Endothelial cell of umbilical vein (primary cell): Measurements from ENCODE around the gene MTA2. TPM values are rescaled to one million over a fixed set of nuclear protein-coding genes. Genes with fewer than 3 reads are reported as not detected.

Experiments used
- BruUV-seq: library from RNA; stranded (reverse); fragments of 400-500 nt; replicated peaks from 2 replicates; lab custom pipeline; 2021; lab: Mats Ljungman, UMichigan
- CTCF ChIA-PET: fragments of 300-600, 350-600 bp; sonication (Branson Sonifier 250); formaldehyde crosslinking; loops from one replicate; lab custom pipeline; 2021; ENCODE audit warnings: antibody characterized with exemption, inconsistent platforms; lab: Charles Lee
- POLR2A ChIA-PET: fragments of 300-600, 350-600 bp; sonication (Branson Sonifier 250); formaldehyde crosslinking; loops from one replicate; lab custom pipeline; 2021; ENCODE audit warnings: antibody characterized with exemption, inconsistent platforms; lab: Charles Lee
- DNase-seq: peaks from one replicate; pipeline ENCODE4 v3.0.0-alpha.2; 2011; ENCODE audit warnings: low read depth, low spot score
- FAIRE-seq: peaks from 2 replicates; lab custom pipeline; 2011; peaks lifted over from hg19 to GRCh38; lab: Jason Lieb, UNC
- H2AFZ ChIP-seq: 2 replicates; pipeline ENCODE4 v1.6.0; 2012; ENCODE audit warnings: low read depth, low read length, control low read depth, inconsistent platforms
- H3K27ac ChIP-seq: 2 replicates; pipeline ENCODE4 v1.5.1; 2011; ENCODE audit warnings: low read depth, mild to moderate bottlenecking, control low read depth, low read length, moderate library complexity; ENCODE audit not compliant: insufficient read depth
- H3K27me3 ChIP-seq, 2 experiments: 2 replicates each; pipeline versions ENCODE4 v1.6.0 to v1.6.1; 2011; ENCODE audit warnings: low read length in 2 of 2, mixed read lengths in 1 of 2; ENCODE audit not compliant: control insufficient read depth in 2 of 2, insufficient read depth in 2 of 2
- H3K36me3 ChIP-seq, 2 experiments: 2 replicates in 1 of 2; 3 replicates in 1 of 2; pipeline ENCODE4 v1.5.1; 2011; ENCODE audit warnings: low read length in 2 of 2, mild to moderate bottlenecking in 1 of 2, moderate library complexity in 1 of 2; ENCODE audit not compliant: control insufficient read depth in 2 of 2, insufficient read depth in 2 of 2; ENCODE audit errors: extremely low read depth in 1 of 2
- H3K4me1 ChIP-seq: 3 replicates; pipeline ENCODE4 v1.5.1; 2011; ENCODE audit warnings: mild to moderate bottlenecking, low read length; ENCODE audit not compliant: control insufficient read depth, insufficient read depth; ENCODE audit errors: extremely low read depth
- H3K4me2 ChIP-seq: 2 replicates; pipeline ENCODE4 v1.6.1; 2011; ENCODE audit warnings: low read length, control low read depth, mixed read lengths; ENCODE audit not compliant: insufficient read depth
- H3K4me3 ChIP-seq, 3 experiments: fragments of 200-600 bp in 1 of 3; sonication (generic), shearing (Covaris generic) in 1 of 3; replicated peaks in 1 of 3; 2 replicates each; pipeline ENCODE4 v1.5.1; 2011 to 2016; ENCODE audit warnings: control low read depth in 3 of 3, low read length in 3 of 3, mild to moderate bottlenecking in 2 of 3, inconsistent platforms in 1 of 3, low read depth in 1 of 3, moderate library complexity in 1 of 3; ENCODE audit not compliant: insufficient read depth in 1 of 3
- H3K79me2 ChIP-seq: 2 replicates; pipeline ENCODE4 v1.6.0; 2012; ENCODE audit warnings: low read length, inconsistent platforms; ENCODE audit not compliant: control insufficient read depth, insufficient read depth
- H3K9ac ChIP-seq: replicated peaks from 2 replicates; pipeline ENCODE3; 2011; ENCODE audit warnings: low read length, control low read depth; ENCODE audit not compliant: insufficient read depth; ENCODE audit errors: extremely low read depth
- H3K9me1 ChIP-seq: replicated peaks from 3 replicates; pipeline ENCODE4 v1.6.0; 2011; ENCODE audit warnings: mild to moderate bottlenecking, low read length; ENCODE audit not compliant: control insufficient read depth, insufficient read depth; ENCODE audit errors: extremely low read depth
- H3K9me3 ChIP-seq: replicated peaks from 2 replicates; pipeline ENCODE4 v1.5.1; 2012; ENCODE audit warnings: low read length, inconsistent platforms; ENCODE audit not compliant: control insufficient read depth, insufficient read depth
- H4K20me1 ChIP-seq: replicated peaks from 2 replicates; pipeline ENCODE3; 2011; ENCODE audit warnings: mild to moderate bottlenecking, low read length; ENCODE audit not compliant: control insufficient read depth, insufficient read depth; ENCODE audit errors: extremely low read depth
- CTCF ChIP-seq, 2 donors: IDR thresholded peaks; 1 replicate in 1 of 2; 2 replicates in 1 of 2; pipeline ENCODE4 v1.5.1; 2011; ENCODE audit warnings: low read length in 2 of 2, mild to moderate bottlenecking in 2 of 2, moderate library complexity in 2 of 2, control low read depth in 1 of 2, inconsistent platforms in 1 of 2, low read depth in 1 of 2; ENCODE audit not compliant: insufficient read depth in 1 of 2; ENCODE audit errors: extremely low read depth in 1 of 2
- EZH2 ChIP-seq: IDR thresholded peaks from 2 replicates; pipeline ENCODE4 v1.6.1; 2012; ENCODE audit warnings: borderline replicate concordance, low read depth, mild to moderate bottlenecking, moderate library complexity, low read length, inconsistent platforms; ENCODE audit not compliant: severe bottlenecking
- FOS ChIP-seq: IDR thresholded peaks from 2 replicates; pipeline ENCODE4 v1.6.1; 2011; ENCODE audit warnings: mild to moderate bottlenecking, low read length, moderate library complexity, borderline replicate concordance; ENCODE audit not compliant: insufficient read depth
- GATA2 ChIP-seq: IDR thresholded peaks from 2 replicates; pipeline ENCODE4 v1.7.0; 2011; ENCODE audit warnings: low read depth, mild to moderate bottlenecking, moderate library complexity, mixed read lengths, low read length; ENCODE audit not compliant: insufficient read length, insufficient read depth
- MAX ChIP-seq: IDR thresholded peaks from 2 replicates; pipeline ENCODE4 v1.6.1; 2011; ENCODE audit not compliant: insufficient read depth, insufficient read length
- MYC ChIP-seq: IDR thresholded peaks from one replicate; pipeline ENCODE4 v1.6.1; 2011; ENCODE audit warnings: mild to moderate bottlenecking, low read depth, low read length
- POLR2AphosphoS5 ChIP-seq: IDR thresholded peaks from 2 replicates; pipeline ENCODE4 v1.6.1; 2012; ENCODE audit warnings: low read depth, mild to moderate bottlenecking, control low read depth, low read length, moderate library complexity; ENCODE audit not compliant: insufficient read depth
- dilution Hi-C: fragments of 300-500 bp; cut with MboI; formaldehyde crosslinking; loops from one replicate; pipeline ENCODE4 v1.15.0; 2019; ENCODE audit warnings: low sequenced_read_pairs; ENCODE audit not compliant: extremely low pct_ligation_motif_present
- intact Hi-C: fragments of 100-400 bp; cut with micrococcal nuclease; formaldehyde crosslinking; loops from one replicate; pipeline ENCODE4 v1.10.0; 2022
- polyA plus RNA-seq, 4 experiments: library from polyadenylated mRNA; depleted of rRNA in 3 of 4; stranded (reverse) in 3 of 4; unstranded in 1 of 4; fragments of >200 nt; gene quantifications; 2 replicates each; pipeline versions ENCODE4 v1.2.1 to v1.2.3, GENCODE V29; 2011 to 2012; ENCODE audit warnings: missing spikeins in 1 of 4
- total RNA-seq: library from RNA; stranded (reverse); gene quantifications from 2 replicates; pipeline ENCODE4 v1.2.3, GENCODE V29; 2021

MTA2 gene
- total and polyA plus RNA-seq, 2 donors (not counting 3 experiments of a cell fraction or from before 2014, with no cell fraction given), result 40.4 to 166 TPM

- Histone ChIP-seq H3K9me3 (no peaks in the 10 kb centered on the region), H3K4me1 (peaks cover 19% of the 10 kb centered on the region), H4K20me1 (no peaks in the 10 kb centered on the region), H3K9me1 (no peaks in the 10 kb centered on the region), H3K9ac (peak overlapping the region; percentile 36), H2AFZ (peak overlapping the region; percentile 30), H3K36me3 (peaks cover 8 to 18% of the 10 kb centered on the region in 2 experiments), H3K27me3 (no peaks in the 10 kb centered on the region), H3K4me2 (peak overlapping the region; percentile 60), H3K27ac (peak overlapping the region; percentile 17), H3K4me3 (peak overlapping the region in 2 of 3 experiments; percentile 34 to 98), H3K79me2 (peaks cover 36% of the 10 kb centered on the region)
- intact Hi-C loops, result no loop called here
- peak; percentile 25 for TF ChIP-seq POLR2AphosphoS5
- no peak for TF ChIP-seq GATA2
- no peak for TF ChIP-seq EZH2
- TF ChIP-seq CTCF (IDR thresholded peaks at IDR 0.05; ENCODE audit: extremely low read depth in 1 of 2, insufficient read depth in 1 of 2, low read depth in 1 of 2, low read length in 2 of 2), result peak in 1 of 2 donors; percentile 12
- no peak for TF ChIP-seq MYC
- no peak for TF ChIP-seq FOS
- TF ChIP-seq MAX, result peak; percentile 65
- FAIRE-seq, result no peak
- no peak for DNase-seq
- dilution Hi-C loops, result no loop called here
- ChIA-PET POLR2A (interaction anchor here (0.5 to 2.1 kb wide), 9 partner anchors 11 to 239 kb away, joined by 4 to 19 read pairs (median 5); partner anchors contain the start of genes B3GAT3, C11orf98, CSKMT and EEF1G), CTCF (interaction anchor here (0.9 to 3.8 kb wide), 9 partner anchors 9 to 207 kb away, joined by 4 to 29 read pairs (median 6); partner anchors contain the start of genes B3GAT3, EEF1G, EML3 and TUT1)
- no TSS peak for BruUV-seq
Observed at GRCh38 chr11:62602141-62603071, 741 bp upstream of the MTA2 start.
